HEK293 (cell line): ENCODE data around the gene CC2D2A.
"Not testable (repeated sequence)": the region's sequence is repeated elsewhere in the genome, so short reads cannot be mapped to it uniquely, and the experiment has no call there.

Source experiments
- CTCF ChIP-seq: fragments of 450-650 bp; formaldehyde crosslinking; IDR thresholded peaks from 2 replicates; pipeline ENCODE4 v1.5.1; 2016; ENCODE audit warnings: missing biosample characterization, missing genetic modification characterization
- KLF1 ChIP-seq: fragments of 450-650 bp; formaldehyde crosslinking; IDR thresholded peaks from 2 replicates; pipeline ENCODE4 v1.5.1; 2016; ENCODE audit warnings: missing biosample characterization, missing genetic modification characterization
- KLF10 ChIP-seq: fragments of 450-650 bp; IDR thresholded peaks from 2 replicates; pipeline ENCODE4 v1.5.1; 2018; ENCODE audit warnings: missing biosample characterization, mild to moderate bottlenecking, missing genetic modification characterization
- REST ChIP-seq: fragments of 450-650 bp; formaldehyde crosslinking; IDR thresholded peaks from 2 replicates; pipeline ENCODE4 v1.5.1; 2016; ENCODE audit warnings: missing biosample characterization, missing genetic modification characterization
- ZBTB26 ChIP-seq: fragments of 450-650 bp; formaldehyde crosslinking; optimal IDR thresholded peaks from 2 replicates; pipeline ENCODE3; 2016; ENCODE audit warnings: missing biosample characterization, mild to moderate bottlenecking, missing genetic modification characterization
- ZBTB44 ChIP-seq: fragments of 450-650 bp; IDR thresholded peaks from 2 replicates; pipeline ENCODE4 v1.5.1; 2018; ENCODE audit warnings: missing biosample characterization, mild to moderate bottlenecking, missing genetic modification characterization
- ZNF777 ChIP-seq: fragments of 450-650 bp; formaldehyde crosslinking; IDR thresholded peaks from 2 replicates; pipeline ENCODE4 v1.5.1; 2017; ENCODE audit warnings: missing biosample characterization, missing genetic modification characterization, borderline replicate concordance
- TF ChIP-seq, protein P1 (sequence below): fragments of 450-650 bp; formaldehyde crosslinking; IDR thresholded peaks from 2 replicates; pipeline ENCODE4 v1.5.1; 2016; ENCODE audit warnings: missing biosample characterization, missing genetic modification characterization

DNA sequence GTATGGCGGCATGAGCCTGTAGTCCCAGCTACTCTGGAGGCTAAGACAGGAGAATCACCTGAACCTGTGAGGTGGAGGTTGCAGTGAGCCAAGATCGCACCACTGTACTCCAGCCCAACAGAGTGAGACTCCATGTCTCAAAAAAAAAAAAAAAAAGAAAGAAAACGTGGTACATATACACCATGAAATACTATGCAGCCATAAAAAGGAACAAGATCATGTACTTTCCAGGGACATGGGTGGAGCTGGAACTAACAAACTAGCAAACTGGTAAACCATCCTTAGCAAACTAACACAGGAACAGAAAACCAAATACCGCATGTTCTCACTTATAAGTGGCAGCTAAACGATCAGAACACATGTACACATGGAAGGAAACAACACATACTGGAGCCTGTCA, 147.7 kb downstream of the CC2D2A start:
- TF ChIP-seq CTCF; REST (tag by site-specific recombination); KLF10 (tag by site-specific recombination); ZNF777 (tag by site-specific recombination); ZBTB26 (tag by site-specific recombination); KLF1; ZBTB44 (tag by site-specific recombination): not testable (repeated sequence)
- TF ChIP-seq, protein P1, sequence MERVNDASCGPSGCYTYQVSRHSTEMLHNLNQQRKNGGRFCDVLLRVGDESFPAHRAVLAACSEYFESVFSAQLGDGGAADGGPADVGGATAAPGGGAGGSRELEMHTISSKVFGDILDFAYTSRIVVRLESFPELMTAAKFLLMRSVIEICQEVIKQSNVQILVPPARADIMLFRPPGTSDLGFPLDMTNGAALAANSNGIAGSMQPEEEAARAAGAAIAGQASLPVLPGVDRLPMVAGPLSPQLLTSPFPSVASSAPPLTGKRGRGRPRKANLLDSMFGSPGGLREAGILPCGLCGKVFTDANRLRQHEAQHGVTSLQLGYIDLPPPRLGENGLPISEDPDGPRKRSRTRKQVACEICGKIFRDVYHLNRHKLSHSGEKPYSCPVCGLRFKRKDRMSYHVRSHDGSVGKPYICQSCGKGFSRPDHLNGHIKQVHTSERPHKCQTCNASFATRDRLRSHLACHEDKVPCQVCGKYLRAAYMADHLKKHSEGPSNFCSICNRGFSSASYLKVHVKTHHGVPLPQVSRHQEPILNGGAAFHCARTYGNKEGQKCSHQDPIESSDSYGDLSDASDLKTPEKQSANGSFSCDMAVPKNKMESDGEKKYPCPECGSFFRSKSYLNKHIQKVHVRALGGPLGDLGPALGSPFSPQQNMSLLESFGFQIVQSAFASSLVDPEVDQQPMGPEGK (tag by site-specific recombination) = not testable (repeated sequence)
